GM23248 (cell line): ENCODE data around the gene ASPHD2.

ENCODE experiments used
- EZH2 ChIP-seq: fragments of 200-600 bp; sonication (generic); IDR thresholded peaks from 2 replicates; pipeline ENCODE4 v1.6.1; 2018; ENCODE audit warnings: antibody characterized with exemption, mild to moderate bottlenecking; ENCODE audit not compliant: insufficient read depth, poor library complexity, severe bottlenecking
- EZH2phosphoT487 ChIP-seq: fragments of 200-600 bp; sonication (generic); IDR thresholded peaks from 2 replicates; pipeline ENCODE4 v1.6.1; 2018; ENCODE audit warnings: antibody characterized with exemption, moderate library complexity, mild to moderate bottlenecking, low read depth; ENCODE audit not compliant: insufficient read depth

DNA sequence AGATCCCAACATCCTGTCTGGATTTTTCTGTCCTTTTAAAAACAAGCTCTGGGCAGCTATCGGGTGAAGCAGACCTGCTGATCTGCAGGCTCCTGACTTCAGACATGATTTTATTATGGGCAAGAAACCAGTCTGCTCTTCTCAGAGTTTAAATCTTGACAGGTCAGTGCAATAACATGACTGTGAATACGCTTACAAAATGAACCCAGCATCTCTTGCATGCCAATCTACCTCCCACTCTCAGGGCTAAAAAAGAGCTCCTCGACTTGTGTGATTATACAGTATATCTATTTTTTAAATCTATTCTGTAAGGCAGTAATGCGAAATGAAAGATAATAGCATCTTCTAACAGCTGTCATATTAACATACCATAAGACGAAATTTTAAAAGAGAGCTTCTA lies 18.7 kb upstream of the ASPHD2 start:
- TF ChIP-seq EZH2 (no peak), EZH2phosphoT487 (no peak)
